ENCODE results near the gene COBLL1.

COBLL1 gene

DNA sequence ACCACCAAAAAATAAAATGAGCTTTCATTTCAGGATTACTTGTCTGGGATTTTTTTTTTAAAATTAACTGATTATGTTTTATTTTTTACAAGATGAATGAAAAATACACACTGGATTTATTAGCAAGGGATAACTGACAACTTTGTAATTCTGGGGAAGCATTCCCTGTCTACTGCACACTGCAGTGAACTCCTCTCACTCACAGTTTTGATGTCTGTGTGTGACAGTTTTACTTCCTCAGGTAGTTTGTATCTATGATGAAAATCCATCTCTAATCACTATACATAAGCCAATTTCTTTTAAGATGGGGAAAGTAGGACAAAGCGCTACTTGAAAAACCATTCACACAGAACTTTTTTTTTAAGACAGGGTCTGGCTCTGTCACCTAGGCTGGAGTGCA lies 94.5 kb downstream of the COBLL1 start:
- TF ChIP-seq, protein P1, sequence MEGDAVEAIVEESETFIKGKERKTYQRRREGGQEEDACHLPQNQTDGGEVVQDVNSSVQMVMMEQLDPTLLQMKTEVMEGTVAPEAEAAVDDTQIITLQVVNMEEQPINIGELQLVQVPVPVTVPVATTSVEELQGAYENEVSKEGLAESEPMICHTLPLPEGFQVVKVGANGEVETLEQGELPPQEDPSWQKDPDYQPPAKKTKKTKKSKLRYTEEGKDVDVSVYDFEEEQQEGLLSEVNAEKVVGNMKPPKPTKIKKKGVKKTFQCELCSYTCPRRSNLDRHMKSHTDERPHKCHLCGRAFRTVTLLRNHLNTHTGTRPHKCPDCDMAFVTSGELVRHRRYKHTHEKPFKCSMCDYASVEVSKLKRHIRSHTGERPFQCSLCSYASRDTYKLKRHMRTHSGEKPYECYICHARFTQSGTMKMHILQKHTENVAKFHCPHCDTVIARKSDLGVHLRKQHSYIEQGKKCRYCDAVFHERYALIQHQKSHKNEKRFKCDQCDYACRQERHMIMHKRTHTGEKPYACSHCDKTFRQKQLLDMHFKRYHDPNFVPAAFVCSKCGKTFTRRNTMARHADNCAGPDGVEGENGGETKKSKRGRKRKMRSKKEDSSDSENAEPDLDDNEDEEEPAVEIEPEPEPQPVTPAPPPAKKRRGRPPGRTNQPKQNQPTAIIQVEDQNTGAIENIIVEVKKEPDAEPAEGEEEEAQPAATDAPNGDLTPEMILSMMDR (conservative IDR thresholded peaks at IDR 0.05; ENCODE audit: low read depth, low read length): no peak
- H3K4me3 ChIP-seq (ENCODE audit: low read length): no peak overlapping the region
- no peak for DNase-seq (ENCODE audit: low read depth)

- TF ChIP-seq, protein P1 (conservative IDR thresholded peaks at IDR 0.05; ENCODE audit: low read depth, low read length): no peak
- no peak overlapping the region for H3K4me3 ChIP-seq (ENCODE audit: low read length)
- DNase-seq (ENCODE audit: low read depth): no peak
Measured at GRCh38 chr2:164746713-164747112, 94.9 kb downstream of the COBLL1 start.

DNA sequence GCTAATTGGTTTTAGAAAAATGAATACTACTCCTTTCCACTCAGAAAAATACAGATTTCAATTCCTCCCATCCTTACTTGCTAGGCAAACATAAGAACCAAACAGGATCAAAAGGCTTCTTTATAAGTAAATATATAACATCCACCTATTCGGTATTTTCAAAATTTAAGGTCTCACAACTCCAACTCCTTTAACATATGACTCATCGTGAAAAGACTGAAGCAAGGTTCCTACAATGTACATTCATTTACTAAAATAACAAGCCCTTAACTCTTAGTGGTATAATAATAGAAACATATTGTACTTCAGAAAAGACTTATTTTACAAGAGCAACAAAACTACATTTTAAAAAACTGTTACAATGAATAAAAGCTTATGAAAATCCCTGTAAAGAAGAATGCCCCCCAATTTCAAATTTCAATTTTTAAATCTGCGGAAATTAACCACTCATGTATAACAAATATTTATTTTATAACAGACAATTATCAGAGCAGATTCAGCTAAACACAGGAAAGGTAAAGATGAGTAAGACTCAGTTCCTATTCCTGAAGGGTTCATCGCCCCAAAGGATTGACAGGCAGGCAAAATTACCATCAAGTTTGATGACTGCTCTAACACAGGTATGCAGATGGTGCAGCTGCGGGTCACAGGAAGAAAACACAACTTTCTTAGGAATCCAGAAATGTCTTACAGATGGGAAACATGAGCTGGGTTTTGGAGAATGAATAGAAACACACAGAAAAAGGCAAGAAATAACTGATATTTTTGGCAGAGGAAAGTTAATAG lies 96.4 kb downstream of the COBLL1 start:
- no peak overlapping the region for H3K4me3 ChIP-seq (ENCODE audit: low read length)
- no peak for DNase-seq (ENCODE audit: low read depth)
- TF ChIP-seq, protein P1 (conservative IDR thresholded peaks at IDR 0.05; ENCODE audit: low read depth, low read length): no peak

DNA sequence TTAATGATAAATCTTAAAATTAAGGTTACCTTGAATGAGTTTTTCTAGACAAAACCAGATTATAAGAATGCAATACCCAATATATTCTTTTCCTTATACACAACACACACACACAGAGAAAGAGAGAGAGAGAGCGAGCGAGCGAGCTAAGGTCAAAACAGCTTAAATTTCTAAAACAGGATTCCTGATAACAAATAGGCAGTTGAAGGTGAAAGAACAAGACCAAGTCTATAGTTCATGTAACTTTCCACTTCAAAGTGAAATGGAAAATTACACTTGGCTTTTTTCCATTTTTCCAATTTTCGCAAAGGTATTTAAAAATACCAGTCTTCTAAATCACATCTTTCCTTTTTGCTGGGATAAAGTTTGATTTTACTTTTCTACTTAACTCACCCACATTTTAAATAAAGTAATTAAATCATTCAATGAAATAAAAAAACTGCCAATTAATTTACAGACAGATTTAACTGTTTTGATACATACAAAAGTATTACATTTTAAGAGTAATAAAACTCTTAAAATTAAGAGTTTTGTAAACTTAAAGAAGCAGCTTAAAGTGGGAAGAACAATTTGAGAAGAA lies 98.8 kb downstream of the COBLL1 start:
- no peak overlapping the region for H3K4me3 ChIP-seq (ENCODE audit: low read length)
- DNase-seq (ENCODE audit: low read depth): no peak
- TF ChIP-seq, protein P1 (conservative IDR thresholded peaks at IDR 0.05; ENCODE audit: low read depth, low read length): no peak

DNA sequence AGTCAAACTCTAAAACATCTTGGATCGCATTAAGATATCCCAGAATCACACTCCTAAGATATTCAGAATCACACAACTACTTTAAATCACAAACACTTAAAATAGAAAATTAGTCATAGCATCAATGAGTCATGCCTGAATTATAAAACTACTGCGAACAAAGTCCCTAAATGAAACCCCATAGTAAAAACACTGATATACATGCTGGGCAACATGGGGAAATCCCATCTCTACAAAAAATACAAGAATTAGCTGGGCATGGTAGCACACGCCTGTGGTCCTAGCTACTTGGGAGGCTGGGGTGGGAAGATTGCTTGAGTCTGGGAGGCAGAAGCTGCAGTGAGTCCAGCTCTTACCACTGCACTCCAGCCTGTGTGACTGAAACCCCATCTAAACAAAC lies 101.7 kb downstream of the COBLL1 start:
- DNase-seq (ENCODE audit: low read depth): no peak
- TF ChIP-seq, protein P1 (conservative IDR thresholded peaks at IDR 0.05; ENCODE audit: low read depth, low read length): no peak
- no peak overlapping the region for H3K4me3 ChIP-seq (ENCODE audit: low read length)

GRCh38 chr2:164737612-164738081 lies 104.0 kb downstream of the COBLL1 start:
- TF ChIP-seq, protein P1 (conservative IDR thresholded peaks at IDR 0.05; ENCODE audit: low read depth, low read length): peak; percentile 73
- no peak for DNase-seq (ENCODE audit: low read depth)
- no peak overlapping the region for H3K4me3 ChIP-seq (ENCODE audit: low read length)
